Endodermal cell (in vitro differentiated cells): ENCODE results near the gene TMEM266. TPM values are rescaled to one million over a fixed set of nuclear protein-coding genes. Genes with fewer than 3 reads are reported as not detected.

Experiments
- DNase-seq: peaks from one replicate; pipeline ENCODE4 v3.0.0-alpha.2; 2017
- H3K27ac ChIP-seq: 2 replicates; pipeline ENCODE4 v1.5.1; 2013; ENCODE audit warnings: mild to moderate bottlenecking, low read depth, low read length, moderate library complexity
- H3K27me3 ChIP-seq: 2 replicates; pipeline ENCODE4 v1.6.1; 2013; ENCODE audit warnings: mild to moderate bottlenecking, low read length, moderate library complexity; ENCODE audit not compliant: insufficient read depth, control insufficient read depth, poor library complexity, severe bottlenecking
- H3K36me3 ChIP-seq: 2 replicates; pipeline ENCODE4 v1.7.0; 2013; ENCODE audit warnings: mild to moderate bottlenecking, low read length, moderate library complexity; ENCODE audit not compliant: control insufficient read depth, insufficient read depth
- H3K4me1 ChIP-seq: one replicate; pipeline ENCODE4 v1.7.0; 2013; ENCODE audit warnings: low read length; ENCODE audit not compliant: control insufficient read depth, insufficient read depth
- H3K4me3 ChIP-seq: 2 replicates; pipeline ENCODE4 v1.5.1; 2013; ENCODE audit warnings: mild to moderate bottlenecking, low read length, moderate library complexity
- H3K9ac ChIP-seq: 2 replicates; pipeline ENCODE4 v1.6.1; 2013; ENCODE audit warnings: mild to moderate bottlenecking, low read length, moderate library complexity; ENCODE audit not compliant: poor library complexity, severe bottlenecking; ENCODE audit errors: extremely low read depth
- H3K9me3 ChIP-seq: 2 replicates; pipeline ENCODE4 v1.6.1; 2013; ENCODE audit warnings: mild to moderate bottlenecking, low read length, moderate library complexity; ENCODE audit not compliant: control insufficient read depth
- H3K27ac Mint-ChIP-seq: 2 replicates; pipeline ENCODE4 v1.8.0; 2020; ENCODE audit warnings: mixed read lengths
- H3K27me3 Mint-ChIP-seq: 2 replicates; pipeline ENCODE4 v1.8.0; 2021; ENCODE audit warnings: mild to moderate bottlenecking, mixed read lengths; ENCODE audit not compliant: insufficient read depth
- H3K36me3 Mint-ChIP-seq: 2 replicates; pipeline ENCODE4 v1.8.0; 2020; ENCODE audit warnings: low read depth, mixed read lengths
- H3K4me1 Mint-ChIP-seq: 2 replicates; pipeline ENCODE4 v1.8.0; 2020; ENCODE audit warnings: mixed read lengths
- H3K4me3 Mint-ChIP-seq: 2 replicates; pipeline ENCODE4 v1.8.0; 2020; ENCODE audit warnings: mild to moderate bottlenecking, moderate library complexity, mixed read lengths
- H3K9me3 Mint-ChIP-seq: 2 replicates; pipeline ENCODE4 v1.8.0; 2020; ENCODE audit warnings: mild to moderate bottlenecking, mixed read lengths
- CTCF ChIP-seq: fragments of 200-600 bp; sonication (generic); conservative IDR thresholded peaks from 2 replicates; pipeline ENCODE4 v1.5.0; 2021; ENCODE audit warnings: antibody characterized with exemption, mild to moderate bottlenecking
- WGBS, 2 experiments: methylation state at CpG; one replicate each; pipeline versions ENCODE4 v1.1.5 to v1.1.7; 2013; ENCODE audit warnings: missing lambda C conversion rate in 2 of 2, mixed read lengths in 1 of 2; ENCODE audit not compliant: insufficient coverage in 1 of 2, insufficient read length in 1 of 2; 5-methylcytosine and 5-hydroxymethylcytosine counted together
- total RNA-seq, 2 donors: library from RNA; stranded (reverse); fragmentation: NEBNext Ultra II Directional in 1 of 2; extraction: Animal tissue kit (Norgen Biotek cat#: 25700) in 1 of 2; gene quantifications; 2 replicates in 1 of 2; 3 replicates in 1 of 2; pipeline ENCODE4 v1.2.1, GENCODE V29; 2021

The TMEM266 gene
- total RNA-seq, 2 donors from 2014 or later: 1.8 to 2.0 TPM

- Histone ChIP-seq H3K36me3 (no peaks in the 10 kb centered on the region), H3K4me1 (peaks cover 4% of the 10 kb centered on the region), H3K4me3 (no peak overlapping the region), H3K9me3 (no peaks in the 10 kb centered on the region), H3K27ac (no peak overlapping the region), H3K27me3 (no peaks in the 10 kb centered on the region), H3K9ac (no peak overlapping the region)
- WGBS, 2 experiments: 92 to 93% methylated on average over 8 to 24 of the region's 24 CpGs
- no peak overlapping the region for H3K4me3 Mint-ChIP-seq
- peaks cover 2% of the 10 kb centered on the region for H3K4me1 Mint-ChIP-seq
- no peaks in the 10 kb centered on the region for H3K27me3 Mint-ChIP-seq
- H3K9me3 Mint-ChIP-seq: no peaks in the 10 kb centered on the region
- no peak for TF ChIP-seq CTCF
- H3K36me3 Mint-ChIP-seq: no peaks in the 10 kb centered on the region
- DNase-seq: no peak
- no peak overlapping the region for H3K27ac Mint-ChIP-seq
Observed at GRCh38 chr15:76160426-76161152, 100.8 kb downstream of the TMEM266 start.

DNA sequence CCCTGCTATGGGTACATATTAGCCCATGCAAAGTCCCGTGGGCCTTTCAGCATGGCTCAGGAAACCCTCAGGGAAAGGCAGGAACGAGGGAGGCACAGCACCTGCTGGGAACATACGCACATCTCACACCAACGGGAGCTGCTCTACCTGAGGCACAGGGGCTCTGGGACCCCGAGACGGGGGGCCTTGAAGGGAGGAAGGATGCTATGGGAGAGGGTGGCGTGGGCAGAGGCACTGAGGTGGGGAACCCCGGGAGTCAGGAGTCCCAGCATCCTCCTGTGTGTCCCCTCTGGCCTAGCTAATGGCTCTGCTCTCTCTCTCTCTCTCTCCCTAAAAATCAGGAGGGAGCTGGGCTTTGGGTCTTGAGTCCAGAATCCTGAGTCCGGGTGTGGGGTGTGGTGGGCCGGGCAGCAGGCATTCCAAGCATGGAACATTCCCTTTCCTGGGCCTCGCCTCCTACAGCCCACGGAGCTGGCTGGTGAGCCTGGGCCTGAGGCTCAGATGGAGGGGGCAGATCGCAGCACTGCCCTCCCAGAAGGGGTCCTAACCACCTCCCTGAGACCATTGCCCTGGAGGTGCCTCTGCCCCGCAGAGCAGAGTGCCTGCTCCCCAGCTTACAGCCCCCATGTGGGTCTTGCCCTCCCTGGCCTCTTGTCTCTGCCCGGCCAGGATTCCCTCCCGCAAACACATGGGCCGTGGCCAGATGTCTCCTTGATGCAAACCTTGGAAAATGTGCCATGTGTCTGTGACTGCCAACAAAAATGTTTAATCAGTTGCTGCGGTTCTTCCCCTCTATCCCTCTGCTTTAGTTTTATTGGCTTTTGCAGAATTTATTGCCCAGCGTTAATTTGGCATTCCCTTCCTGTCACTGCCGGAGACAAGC is 101.6 kb downstream of the TMEM266 start:
- H3K4me1 Mint-ChIP-seq: peaks cover 2% of the 10 kb centered on the region
- Histone ChIP-seq H3K9ac (no peak overlapping the region), H3K4me3 (no peak overlapping the region), H3K4me1 (peaks cover 4% of the 10 kb centered on the region), H3K27me3 (no peaks in the 10 kb centered on the region), H3K27ac (no peak overlapping the region), H3K9me3 (no peaks in the 10 kb centered on the region), H3K36me3 (no peaks in the 10 kb centered on the region)
- DNase-seq: no peak
- H3K36me3 Mint-ChIP-seq: no peaks in the 10 kb centered on the region
- no peak for TF ChIP-seq CTCF
- H3K9me3 Mint-ChIP-seq: no peaks in the 10 kb centered on the region
- no peak overlapping the region for H3K4me3 Mint-ChIP-seq
- H3K27ac Mint-ChIP-seq: no peak overlapping the region
- 93 to 98% methylated on average over 6 to 19 of the region's 20 CpGs for WGBS, 2 experiments
- H3K27me3 Mint-ChIP-seq: no peaks in the 10 kb centered on the region

DNA sequence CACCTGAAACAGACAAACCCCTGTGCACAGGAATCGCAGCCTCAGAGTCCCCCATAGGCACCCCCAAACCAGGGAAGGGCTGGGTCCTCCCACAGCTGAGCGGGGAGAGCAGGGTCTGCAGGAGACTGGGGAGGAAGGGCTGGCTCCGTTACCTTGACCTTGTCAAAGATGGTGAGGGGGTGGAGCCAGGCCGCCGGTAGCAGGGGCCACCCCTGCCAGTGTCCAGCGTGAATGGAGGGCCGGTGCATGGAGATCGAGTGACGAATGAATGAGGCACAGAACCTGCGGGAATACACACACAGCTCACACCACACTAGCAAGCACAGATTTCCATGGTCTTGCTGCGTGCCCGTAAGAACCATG is 102.2 kb downstream of the TMEM266 start:
- H3K27ac Mint-ChIP-seq: no peak overlapping the region
- Histone ChIP-seq H3K4me3 (no peak overlapping the region), H3K4me1 (peaks cover 4% of the 10 kb centered on the region), H3K36me3 (no peaks in the 10 kb centered on the region), H3K9me3 (no peaks in the 10 kb centered on the region), H3K27ac (no peak overlapping the region), H3K9ac (no peak overlapping the region), H3K27me3 (no peaks in the 10 kb centered on the region)
- no peak overlapping the region for H3K4me3 Mint-ChIP-seq
- H3K27me3 Mint-ChIP-seq: no peaks in the 10 kb centered on the region
- H3K9me3 Mint-ChIP-seq: no peaks in the 10 kb centered on the region
- 90% methylated on average over 4 to 12 of the region's 12 CpGs for WGBS, 2 experiments
- no peak for TF ChIP-seq CTCF
- peaks cover 2% of the 10 kb centered on the region for H3K4me1 Mint-ChIP-seq
- no peaks in the 10 kb centered on the region for H3K36me3 Mint-ChIP-seq
- DNase-seq: no peak
